ENCODE data around the gene TMEM185B. TPM values are rescaled to one million over a fixed set of nuclear protein-coding genes. Genes with fewer than 3 reads are reported as not detected.
"Not testable (repeated sequence)": the region's sequence is repeated elsewhere in the genome, so short reads cannot be mapped to it uniquely, and the experiment has no call there.

The TMEM185B gene
- polyA plus RNA-seq, 10 donors, result 11.2 to 17.7 (median 15.3) TPM

DNA sequence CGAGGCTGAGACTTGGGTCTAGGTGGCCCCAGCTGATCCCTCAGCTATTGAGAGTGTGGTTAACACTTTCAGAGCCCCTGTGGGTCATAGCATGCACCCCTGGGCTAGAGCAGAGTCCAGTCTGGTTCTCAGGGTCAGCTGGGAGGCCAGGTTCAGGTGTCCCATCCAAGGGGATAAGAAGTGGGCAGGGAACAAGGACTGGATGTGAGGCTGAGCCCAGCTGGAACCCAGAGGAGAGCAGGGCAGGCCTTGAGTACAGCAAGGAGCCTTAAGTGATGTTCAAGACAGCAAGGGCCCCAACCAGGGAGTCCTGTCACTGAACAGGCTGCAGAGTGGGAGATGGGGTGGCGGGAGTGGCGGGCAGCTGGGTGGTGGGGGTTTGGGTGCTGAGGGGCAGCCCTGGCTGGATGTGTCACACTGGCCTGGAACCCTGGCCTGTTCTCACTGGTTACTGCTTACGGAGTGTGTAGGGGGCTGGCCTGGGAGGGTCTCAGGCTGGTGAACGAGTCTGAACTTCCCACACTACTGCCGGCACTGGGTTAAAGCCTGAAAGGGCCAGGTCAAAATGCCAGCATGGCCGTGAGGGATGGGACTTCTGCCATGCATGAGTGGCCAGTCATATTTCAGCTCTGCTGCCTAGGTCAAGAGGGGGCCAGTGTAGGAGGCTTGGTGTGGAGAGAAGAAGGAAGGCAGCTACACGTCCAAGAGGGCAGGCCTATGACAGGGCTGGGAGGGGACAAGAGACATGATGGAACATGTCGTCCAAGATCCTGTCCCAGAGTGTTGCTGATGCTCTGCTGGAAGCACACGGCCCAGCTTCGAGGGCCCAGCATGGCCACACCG lies 13.6 kb downstream of the TMEM185B start:
- DNase-seq, result no peak

- no peak for DNase-seq
Measured at GRCh38 chr2:120208381-120209353, 14.5 kb downstream of the TMEM185B start.

- DNase-seq, result no peak
Measured at GRCh38 chr2:120206022-120206581, 17.1 kb downstream of the TMEM185B start.

GRCh38 chr2:120204945-120205670 lies 18.1 kb downstream of the TMEM185B start:
- DNase-seq, result no peak

DNA sequence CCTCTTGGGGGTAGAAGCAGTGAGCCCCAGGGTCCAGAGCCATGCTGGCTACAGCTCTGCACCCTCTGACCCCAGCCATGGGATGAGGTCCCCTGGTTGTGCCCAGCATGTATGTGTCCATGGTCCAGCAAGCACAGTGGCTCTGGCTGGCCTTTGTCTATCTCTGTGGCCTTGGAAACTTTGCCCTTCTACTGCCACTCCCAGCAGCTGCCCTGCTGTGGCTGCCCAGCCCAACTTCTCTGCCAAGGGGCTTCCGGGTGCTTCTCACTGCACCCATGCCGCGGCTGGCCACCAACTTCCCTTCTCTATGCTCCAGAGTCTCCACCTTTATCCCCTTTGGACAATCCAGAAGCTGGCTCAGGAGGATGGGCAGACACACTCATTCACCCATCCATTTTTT lies 18.8 kb downstream of the TMEM185B start:
- DNase-seq, result no peak

GRCh38 chr2:120204022-120204405 lies 19.2 kb downstream of the TMEM185B start:
- no peak for DNase-seq

DNA sequence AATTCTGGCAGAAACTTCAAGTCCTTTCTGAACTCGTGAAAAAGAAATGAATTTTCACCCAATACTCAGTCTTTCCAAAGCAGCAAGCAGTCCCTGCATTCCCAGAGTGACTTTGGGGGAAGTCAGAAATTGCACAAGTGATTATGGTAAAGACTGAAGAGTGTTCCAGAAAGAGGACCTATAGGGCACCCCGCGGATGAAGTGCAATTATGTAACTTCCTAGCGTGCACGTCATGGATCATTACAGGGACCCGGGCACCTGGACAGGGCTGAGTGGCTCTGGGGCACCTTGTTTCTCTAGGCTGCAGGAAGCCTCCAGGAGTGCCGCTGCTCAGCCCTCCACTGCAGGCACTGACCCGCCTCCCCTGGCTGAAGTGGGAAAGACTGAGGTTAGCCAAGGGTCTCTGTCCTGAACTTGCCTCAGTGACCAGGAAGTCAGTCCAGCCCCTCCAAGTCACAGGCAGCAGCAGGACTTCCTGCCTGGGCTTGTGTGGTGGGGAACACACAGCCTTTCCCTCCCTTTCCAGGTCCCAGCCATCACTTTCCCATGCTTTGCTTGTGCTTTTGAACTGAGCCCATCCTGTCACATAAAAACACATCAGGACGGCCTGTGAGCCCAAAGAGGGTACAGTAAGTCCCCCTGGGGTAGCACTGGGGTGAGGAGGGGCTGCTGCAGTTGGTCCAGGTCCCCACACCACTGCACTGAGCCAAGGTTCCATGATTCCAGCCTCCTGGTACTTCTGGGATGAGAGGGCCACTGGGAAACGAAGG lies 19.8 kb downstream of the TMEM185B start:
- peak; percentile 27 to 70 (median 60) for DNase-seq

DNA sequence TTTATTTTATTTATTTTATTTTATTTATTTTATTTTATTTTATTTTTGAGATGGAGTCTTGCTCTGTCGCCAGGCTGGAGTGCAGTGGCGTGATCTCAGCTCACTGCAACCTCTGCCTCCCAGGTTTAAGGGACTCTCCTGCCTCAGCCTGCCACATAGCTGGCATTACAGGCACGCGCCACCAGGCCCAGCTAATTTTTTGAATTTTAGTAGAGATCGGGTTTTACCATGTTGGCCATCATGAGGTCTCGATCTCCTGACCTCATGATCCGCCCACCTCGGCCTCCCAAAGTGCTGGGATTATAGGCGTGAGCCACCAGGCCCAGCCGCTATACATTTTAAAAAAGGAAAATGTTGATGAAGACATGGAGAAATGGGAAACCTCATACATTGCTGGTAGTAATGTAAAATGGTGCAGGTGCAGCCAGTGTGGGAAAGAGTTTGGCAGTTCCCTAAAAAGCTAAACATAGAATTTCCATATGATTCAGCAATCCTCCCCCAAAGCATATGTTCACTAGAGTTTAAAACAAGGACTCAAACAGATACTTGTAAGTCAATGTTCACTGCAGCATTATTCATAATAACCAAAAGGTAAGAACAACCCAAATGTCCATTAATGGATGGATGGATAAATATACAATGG lies 23.3 kb downstream of the TMEM185B start:
- not testable (repeated sequence) for DNase-seq

- no peak for DNase-seq
Measured at GRCh38 chr2:120195553-120195952, 27.6 kb downstream of the TMEM185B start.

DNA sequence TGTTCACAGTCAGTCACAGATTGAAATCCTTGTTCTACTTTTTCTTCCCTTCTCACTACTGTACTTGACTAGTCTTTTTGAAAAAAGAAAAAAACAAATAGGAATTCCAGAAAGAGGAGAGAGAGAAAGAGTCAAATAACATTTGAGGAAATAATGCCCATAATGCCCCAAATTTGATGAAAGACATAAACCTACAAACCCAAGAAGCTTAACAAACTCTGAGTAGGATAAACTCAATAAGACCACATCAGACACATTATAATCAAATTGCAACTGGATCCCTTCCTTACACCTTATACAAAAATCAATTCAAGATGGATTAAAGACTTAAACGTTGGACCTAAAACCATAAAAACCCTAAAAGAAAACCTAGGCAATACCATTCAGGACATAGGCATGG lies 30.9 kb downstream of the TMEM185B start:
- DNase-seq, result no peak

DNA sequence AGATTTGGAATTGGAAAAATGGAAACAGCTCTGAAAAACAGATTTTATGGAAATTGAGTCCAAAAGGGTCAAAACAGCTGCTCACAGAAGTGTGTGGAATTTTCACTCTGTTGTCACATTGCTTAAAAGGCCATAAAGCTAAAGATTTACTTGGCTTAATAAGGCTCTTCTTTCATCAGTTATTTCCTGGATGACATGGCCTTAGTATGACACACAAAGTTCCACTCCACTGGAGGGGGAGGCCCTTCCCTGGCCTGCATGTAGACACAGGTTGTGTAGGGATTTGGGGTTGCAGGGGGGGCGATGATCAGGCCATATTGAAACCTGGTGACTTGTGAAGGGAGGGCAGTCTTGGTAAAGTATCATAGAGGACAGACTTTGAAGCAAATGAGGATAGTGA lies 34.0 kb downstream of the TMEM185B start:
- DNase-seq, result no peak

- DNase-seq, result no peak
Measured at GRCh38 chr2:120182019-120182560, 41.1 kb downstream of the TMEM185B start.

GRCh38 chr2:120180066-120180465 lies 43.1 kb downstream of the TMEM185B start:
- no peak for DNase-seq

GRCh38 chr2:120179396-120179795 lies 43.8 kb downstream of the TMEM185B start:
- no peak for DNase-seq

DNA sequence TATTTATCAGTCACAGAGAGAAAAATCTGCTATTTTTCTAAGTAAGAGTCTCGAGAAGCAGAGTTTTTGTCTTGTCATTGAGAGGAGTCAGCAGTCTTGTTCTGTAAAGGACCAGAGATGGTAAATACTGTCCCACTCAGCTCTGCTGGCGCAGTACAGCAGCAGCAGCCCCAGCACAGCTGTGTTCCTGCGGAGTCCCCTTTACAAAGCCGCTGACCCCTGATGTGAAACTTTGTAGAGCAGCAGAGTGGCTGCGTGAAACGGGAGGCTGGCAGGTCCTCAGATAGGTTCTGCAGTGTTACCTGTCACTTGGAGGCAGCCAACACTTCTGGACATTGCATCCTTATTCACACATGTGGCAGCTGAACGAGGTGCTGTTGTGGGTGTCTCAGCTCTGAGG lies 45.2 kb downstream of the TMEM185B start:
- no peak for DNase-seq

DNA sequence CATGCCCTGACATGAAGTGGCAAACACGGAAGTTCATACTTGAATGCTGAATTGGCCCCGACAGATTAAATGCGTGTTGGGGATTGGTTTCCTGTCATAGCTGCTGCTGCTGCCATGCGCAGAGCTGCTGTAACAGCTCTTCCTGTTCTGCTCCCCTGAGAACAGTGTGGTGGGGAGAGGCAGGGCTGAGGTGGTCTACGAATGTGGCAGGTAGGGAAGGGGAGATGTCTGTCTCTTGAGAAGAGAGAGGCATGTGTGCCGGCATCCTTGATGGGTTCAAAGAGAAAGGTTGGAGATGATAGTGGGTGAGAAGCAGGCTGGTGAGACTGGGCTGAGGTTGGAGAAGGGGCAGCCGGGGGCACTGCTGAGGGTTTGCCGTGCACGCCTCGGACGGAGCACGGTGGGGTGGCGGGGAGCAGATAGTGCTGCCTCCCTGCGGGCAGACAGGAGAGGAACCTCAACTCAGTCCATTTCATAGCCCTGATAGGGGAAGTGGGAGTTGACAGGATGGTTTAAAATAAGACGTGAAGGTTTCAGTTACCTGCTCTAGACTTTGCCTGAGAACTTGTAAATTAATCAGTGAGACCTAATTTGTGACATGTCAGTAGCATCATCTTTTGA lies 46.1 kb downstream of the TMEM185B start:
- DNase-seq, result peak in 2 of 3 donors; percentile 16 to 26

- no peak for DNase-seq
Measured at GRCh38 chr2:120176526-120176925, 46.7 kb downstream of the TMEM185B start.

DNA sequence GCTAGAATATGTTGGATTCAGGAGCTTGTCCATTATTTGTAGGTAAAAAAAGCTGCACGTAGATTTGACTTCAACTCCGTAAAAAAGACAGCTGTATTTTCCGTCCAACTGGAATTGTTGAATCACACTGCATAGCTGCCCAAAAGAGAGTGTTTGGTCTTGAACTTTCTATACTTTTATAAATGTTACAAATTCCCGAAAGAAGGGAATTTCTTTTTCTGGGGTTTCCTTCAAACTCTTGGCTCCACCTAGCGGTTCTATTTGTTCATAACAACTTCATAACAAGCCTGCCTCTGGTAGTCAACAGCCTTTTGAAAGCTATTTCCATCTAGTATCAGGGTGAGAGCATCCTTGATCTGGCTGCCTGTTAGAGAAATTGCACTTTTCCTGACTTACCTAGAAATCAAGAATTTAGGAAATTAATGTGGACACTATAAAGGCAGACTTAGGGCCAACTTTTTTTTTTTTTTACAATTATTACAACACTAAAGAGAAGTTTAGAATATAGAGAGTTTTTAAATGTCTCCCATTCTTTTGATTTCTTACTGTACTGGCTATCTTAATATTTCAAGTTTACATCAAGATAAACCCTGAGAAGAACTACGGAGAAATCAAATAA lies 48.1 kb downstream of the TMEM185B start:
- DNase-seq, result peak; percentile 67 to 85 (median 80)

All from muscle of back (tissue), 11 donors.